Neural progenitor cell (in vitro differentiated cells): ENCODE measurements around the gene CSNK1G1.

Source experiments
- EZH2 ChIP-seq: fragments of 200-600 bp; sonication (generic); IDR thresholded peaks from 2 replicates; pipeline ENCODE4 v1.6.1; 2017; ENCODE audit warnings: antibody characterized with exemption, mild to moderate bottlenecking, moderate library complexity
- EZH2phosphoT487 ChIP-seq: fragments of 200-600 bp; sonication (generic); IDR thresholded peaks from 2 replicates; pipeline ENCODE4 v1.6.1; 2017; ENCODE audit warnings: antibody characterized with exemption
- TF ChIP-seq, protein P1 (sequence below): fragments of 200-600 bp; sonication (generic); IDR thresholded peaks from 2 replicates; pipeline ENCODE4 v1.5.1; 2017; ENCODE audit warnings: antibody characterized with exemption, mild to moderate bottlenecking

DNA sequence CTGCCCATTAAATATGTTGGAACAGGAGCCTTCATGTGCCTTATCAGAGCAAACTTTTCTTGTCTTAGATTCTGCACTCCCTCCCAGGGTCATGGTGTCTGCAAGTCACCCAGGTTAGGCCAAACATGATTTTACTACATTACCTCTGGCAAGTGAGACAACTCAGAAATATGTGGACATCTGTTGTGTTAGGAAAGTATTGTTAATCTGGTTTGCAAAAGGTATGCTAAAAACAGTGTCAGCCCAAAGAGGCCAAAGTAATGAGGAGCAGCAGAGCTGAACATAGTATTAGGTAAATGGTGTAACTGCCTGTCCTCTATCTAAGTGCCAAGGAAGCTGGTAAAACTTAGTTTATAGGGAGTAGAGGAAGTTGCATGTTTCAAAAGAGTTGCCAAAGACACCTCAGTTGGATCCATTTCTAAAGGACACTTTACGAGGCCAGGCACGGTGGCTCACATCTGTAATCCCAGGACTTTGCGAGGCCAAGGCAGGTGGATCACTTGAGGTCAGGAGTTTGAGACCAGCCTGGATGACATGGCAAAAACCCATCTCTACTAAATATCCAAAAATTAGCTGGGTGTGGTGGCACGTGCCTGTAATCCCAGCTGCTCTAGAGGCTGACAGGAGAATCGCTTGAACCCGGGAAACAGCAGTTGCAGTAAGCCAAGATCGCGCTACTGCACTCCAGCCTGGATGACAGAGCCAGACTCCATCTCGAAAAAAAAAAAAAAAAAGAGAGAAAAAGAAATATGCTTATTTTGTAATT is 170.6 kb downstream of the CSNK1G1 start:
- TF ChIP-seq EZH2phosphoT487 (no peak), EZH2 (no peak)
- TF ChIP-seq, protein P1, sequence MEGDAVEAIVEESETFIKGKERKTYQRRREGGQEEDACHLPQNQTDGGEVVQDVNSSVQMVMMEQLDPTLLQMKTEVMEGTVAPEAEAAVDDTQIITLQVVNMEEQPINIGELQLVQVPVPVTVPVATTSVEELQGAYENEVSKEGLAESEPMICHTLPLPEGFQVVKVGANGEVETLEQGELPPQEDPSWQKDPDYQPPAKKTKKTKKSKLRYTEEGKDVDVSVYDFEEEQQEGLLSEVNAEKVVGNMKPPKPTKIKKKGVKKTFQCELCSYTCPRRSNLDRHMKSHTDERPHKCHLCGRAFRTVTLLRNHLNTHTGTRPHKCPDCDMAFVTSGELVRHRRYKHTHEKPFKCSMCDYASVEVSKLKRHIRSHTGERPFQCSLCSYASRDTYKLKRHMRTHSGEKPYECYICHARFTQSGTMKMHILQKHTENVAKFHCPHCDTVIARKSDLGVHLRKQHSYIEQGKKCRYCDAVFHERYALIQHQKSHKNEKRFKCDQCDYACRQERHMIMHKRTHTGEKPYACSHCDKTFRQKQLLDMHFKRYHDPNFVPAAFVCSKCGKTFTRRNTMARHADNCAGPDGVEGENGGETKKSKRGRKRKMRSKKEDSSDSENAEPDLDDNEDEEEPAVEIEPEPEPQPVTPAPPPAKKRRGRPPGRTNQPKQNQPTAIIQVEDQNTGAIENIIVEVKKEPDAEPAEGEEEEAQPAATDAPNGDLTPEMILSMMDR: no peak
